ENCODE data around the gene FKBP11. TPM values are rescaled to one million over a fixed set of nuclear protein-coding genes. Genes with fewer than 3 reads are reported as not detected.

Gene FKBP11
- total and polyA plus RNA-seq, 2 of the 8 experiments (the other 6 are each of a cell fraction or from before 2014, with no cell fraction given): 45.7 to 65.1 TPM

DNA sequence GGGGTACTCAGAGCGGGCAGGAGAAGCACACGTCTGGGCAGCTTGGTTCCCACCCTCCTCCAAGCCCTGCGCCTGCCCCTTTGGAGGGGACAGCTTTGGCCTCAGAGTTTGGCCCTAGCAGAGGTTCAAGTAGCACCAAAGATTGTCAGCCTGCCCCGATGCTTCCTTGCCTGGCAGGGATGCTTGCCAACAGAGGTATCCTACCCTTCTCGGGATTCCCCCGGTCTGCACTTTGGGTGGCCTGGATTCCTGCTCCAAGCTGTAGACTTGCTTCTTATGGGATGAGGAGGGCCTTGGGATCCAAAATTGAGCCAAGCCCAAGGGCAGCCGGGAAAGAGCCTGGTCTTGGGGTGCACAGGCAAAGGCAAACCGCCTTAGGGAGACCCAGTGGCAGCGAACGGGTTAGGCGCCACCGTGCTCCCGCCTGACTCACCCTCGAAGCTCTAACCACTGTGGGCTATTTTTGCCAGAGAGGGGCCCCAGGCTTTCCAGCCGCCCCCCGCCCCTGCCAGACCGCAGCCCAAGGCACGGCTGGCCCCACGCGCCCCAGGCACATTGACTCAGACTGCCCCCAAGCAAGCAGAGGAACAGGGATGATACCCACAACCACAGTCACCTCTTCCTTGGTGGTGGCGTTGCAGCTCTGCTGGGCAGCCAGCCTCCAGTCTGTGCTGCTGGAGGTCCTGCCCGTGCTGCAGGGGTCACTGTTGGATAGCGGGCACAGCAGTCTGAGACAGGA, 47.1 kb upstream of the FKBP11 start:
- Histone ChIP-seq H3K27me3 (replicated peaks in 1 of 4; ENCODE audit: control insufficient read depth in 3 of 4, extremely low read depth in 1 of 4, insufficient read depth in 3 of 4, low read length in 3 of 4) (peaks cover 57 to 95% (median 93%) of the 10 kb centered on the region in 4 experiments), H3K79me2 (ENCODE audit: control insufficient read depth in 1 of 2, insufficient read depth in 2 of 2, low read length in 2 of 2) (no peaks in the 10 kb centered on the region), H2AK5ac (ENCODE audit: low read depth, low read length) (no peak overlapping the region), H3K9ac (replicated peaks in 1 of 4; ENCODE audit: extremely low read depth in 1 of 4, low read depth in 3 of 4, low read length in 3 of 4) (no peak overlapping the region), H3K36me3 (ENCODE audit: control insufficient read depth in 2 of 4, insufficient read depth in 4 of 4, low read length in 3 of 4) (no peaks in the 10 kb centered on the region; a peak in 1 of 8 replicates), H2BK15ac (ENCODE audit: low read length) (peak overlapping the region; percentile 55; the same call in 1 of the 2 replicates), H4K91ac (replicated peaks; ENCODE audit: insufficient read length, low read length) (no peak overlapping the region), H3K23me2 (ENCODE audit: low read depth, low read length) (peaks cover 9% of the 10 kb centered on the region), H3K4ac (replicated peaks; ENCODE audit: insufficient read length, low read depth, low read length) (no peak overlapping the region), H4K8ac (ENCODE audit: extremely low read depth, insufficient read depth, low read length) (no peak overlapping the region), H2BK120ac (replicated peaks; ENCODE audit: low read depth, low read length) (no peak overlapping the region), H2BK12ac (ENCODE audit: low read depth, low read length) (peak overlapping the region; percentile 55; the same call in 1 of the 2 replicates), H3K9me3 (ENCODE audit: insufficient read depth in 2 of 2, low read depth in 1 of 2, low read length in 1 of 2) (no peaks in the 10 kb centered on the region), H3K79me1 (ENCODE audit: low read depth, low read length) (no peaks in the 10 kb centered on the region), H3K4me3 (ENCODE audit: extremely low read depth in 1 of 4, insufficient read depth in 2 of 4, low read depth in 3 of 4, low read length in 4 of 4) (peak overlapping the region; percentile 37 to 56 (median 44); a peak in 5 of 8 replicates), H3K4me1 (replicated peaks in 1 of 4; ENCODE audit: control insufficient read depth in 3 of 4, insufficient read depth in 4 of 4, low read length in 3 of 4) (peaks cover 17 to 38% (median 32%) of the 10 kb centered on the region in 4 experiments), H3K23ac (ENCODE audit: insufficient read length) (no peak overlapping the region), H4K5ac (ENCODE audit: insufficient read length, low read depth, low read length) (no peak overlapping the region), H3K4me2 (ENCODE audit: insufficient read depth in 1 of 2, low read depth in 2 of 2, low read length in 2 of 2) (peak overlapping the region; percentile 87 to 96), H3K56ac (replicated peaks; ENCODE audit: insufficient read length, low read depth, low read length) (no peak overlapping the region), H3K14ac (ENCODE audit: insufficient read length) (no peak overlapping the region), H3K18ac (ENCODE audit: extremely low read depth, low read length) (peak overlapping the region; percentile 38), H4K20me1 (replicated peaks in 1 of 2; ENCODE audit: control insufficient read depth in 1 of 2, insufficient read depth in 2 of 2, low read length in 2 of 2) (peaks cover 4 to 16% of the 10 kb centered on the region in 2 experiments), H3K27ac (ENCODE audit: low read depth, low read length) (no peak overlapping the region), H2BK20ac (ENCODE audit: low read length) (no peak overlapping the region), H2BK5ac (ENCODE audit: low read depth, low read length) (no peak overlapping the region), H2AFZ (ENCODE audit: low read length) (no peak overlapping the region)
- ChIA-PET POLR2A (ENCODE audit: partially characterized antibody) (interaction anchor here (0.8 to 2.7 kb wide), 8 partner anchors 9 to 107 kb away, joined by 3 to 10 read pairs (median 4); partner anchors contain the start of genes ARF3, FKBP11 and RND1), CTCF (ENCODE audit: partially characterized antibody) (interaction anchor here (1.5 to 40.8 kb wide), 6 partner anchors 13 to 161 kb away, joined by 3 to 1336 read pairs (median 8); partner anchors contain the start of genes DDN and WNT1)
- TF ChIP-seq GTF2F1 (IDR thresholded peaks at IDR 0.05; ENCODE audit: borderline replicate concordance, low read depth, low read length) (no peak), EZH2 (IDR thresholded peaks at IDR 0.05; ENCODE audit: low read depth, low read length, severe bottlenecking) (peak; percentile 1), RNF2 (IDR thresholded peaks at IDR 0.05; ENCODE audit: borderline replicate concordance, low read depth, low read length, missing control alignments, poor library complexity, severe bottlenecking) (peak; percentile 9), RAD21 (IDR thresholded peaks at IDR 0.05 in 1 of 2, conservative IDR thresholded peaks at IDR 0.05 in 1 of 2; ENCODE audit: low read depth in 2 of 2, low read length in 2 of 2) (peak; percentile 36 to 40; a peak in 3 of 4 replicates), RBBP5 (IDR thresholded peaks at IDR 0.05; ENCODE audit: borderline replicate concordance, low read depth, low read length) (no peak), SUZ12 (IDR thresholded peaks at IDR 0.05; ENCODE audit: low read length) (peak; percentile 17)
- TF ChIP-seq, protein P1, sequence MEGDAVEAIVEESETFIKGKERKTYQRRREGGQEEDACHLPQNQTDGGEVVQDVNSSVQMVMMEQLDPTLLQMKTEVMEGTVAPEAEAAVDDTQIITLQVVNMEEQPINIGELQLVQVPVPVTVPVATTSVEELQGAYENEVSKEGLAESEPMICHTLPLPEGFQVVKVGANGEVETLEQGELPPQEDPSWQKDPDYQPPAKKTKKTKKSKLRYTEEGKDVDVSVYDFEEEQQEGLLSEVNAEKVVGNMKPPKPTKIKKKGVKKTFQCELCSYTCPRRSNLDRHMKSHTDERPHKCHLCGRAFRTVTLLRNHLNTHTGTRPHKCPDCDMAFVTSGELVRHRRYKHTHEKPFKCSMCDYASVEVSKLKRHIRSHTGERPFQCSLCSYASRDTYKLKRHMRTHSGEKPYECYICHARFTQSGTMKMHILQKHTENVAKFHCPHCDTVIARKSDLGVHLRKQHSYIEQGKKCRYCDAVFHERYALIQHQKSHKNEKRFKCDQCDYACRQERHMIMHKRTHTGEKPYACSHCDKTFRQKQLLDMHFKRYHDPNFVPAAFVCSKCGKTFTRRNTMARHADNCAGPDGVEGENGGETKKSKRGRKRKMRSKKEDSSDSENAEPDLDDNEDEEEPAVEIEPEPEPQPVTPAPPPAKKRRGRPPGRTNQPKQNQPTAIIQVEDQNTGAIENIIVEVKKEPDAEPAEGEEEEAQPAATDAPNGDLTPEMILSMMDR (IDR thresholded peaks at IDR 0.05; ENCODE audit: control extremely low read depth in 1 of 3, insufficient read depth in 1 of 3, low read depth in 1 of 3, low read length in 3 of 3): peak in 2 of 3 experiments; percentile 48 to 55; a peak in 3 of 4 replicates
- no peak for DNase-seq (ENCODE audit: low read depth in 1 of 2, low spot score in 2 of 2)
- WGBS, 2 experiments (ENCODE audit: extremely low coverage in 1 of 2, insufficient coverage in 1 of 2, insufficient read length in 1 of 2, insufficient replicate concordance in 2 of 2, low coverage in 1 of 2, low lambda C conversion rate in 2 of 2, missing lambda C conversion rate in 1 of 2): 20% methylated on average over 23 of the region's 23 CpGs; no CpG with 5 or more reads in 1 of the 2 experiments
- FAIRE-seq: no peak

Measured in H1 (cell line).